Measurements from ENCODE around the gene HIC1.

DNA sequence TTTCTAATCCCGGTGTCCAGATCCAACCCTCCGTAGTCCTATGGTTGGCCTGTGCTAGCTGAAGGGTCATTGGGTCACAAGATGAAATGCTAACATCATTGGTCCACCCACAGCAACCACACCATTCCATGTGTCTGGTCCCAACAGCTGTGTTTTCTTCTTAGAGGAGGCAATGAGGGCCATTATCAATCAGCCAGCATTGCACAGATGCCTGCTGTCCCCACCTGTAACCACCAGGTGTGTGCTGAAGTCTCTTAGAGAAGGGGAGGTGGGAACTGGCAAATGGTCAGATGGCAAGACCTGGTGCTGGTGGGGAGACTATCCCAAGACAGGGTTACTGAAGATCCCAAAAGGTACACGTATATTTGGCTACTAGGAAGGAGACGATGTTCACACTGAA is 37.4 kb downstream of the HIC1 start:
- TF ChIP-seq, protein P1, sequence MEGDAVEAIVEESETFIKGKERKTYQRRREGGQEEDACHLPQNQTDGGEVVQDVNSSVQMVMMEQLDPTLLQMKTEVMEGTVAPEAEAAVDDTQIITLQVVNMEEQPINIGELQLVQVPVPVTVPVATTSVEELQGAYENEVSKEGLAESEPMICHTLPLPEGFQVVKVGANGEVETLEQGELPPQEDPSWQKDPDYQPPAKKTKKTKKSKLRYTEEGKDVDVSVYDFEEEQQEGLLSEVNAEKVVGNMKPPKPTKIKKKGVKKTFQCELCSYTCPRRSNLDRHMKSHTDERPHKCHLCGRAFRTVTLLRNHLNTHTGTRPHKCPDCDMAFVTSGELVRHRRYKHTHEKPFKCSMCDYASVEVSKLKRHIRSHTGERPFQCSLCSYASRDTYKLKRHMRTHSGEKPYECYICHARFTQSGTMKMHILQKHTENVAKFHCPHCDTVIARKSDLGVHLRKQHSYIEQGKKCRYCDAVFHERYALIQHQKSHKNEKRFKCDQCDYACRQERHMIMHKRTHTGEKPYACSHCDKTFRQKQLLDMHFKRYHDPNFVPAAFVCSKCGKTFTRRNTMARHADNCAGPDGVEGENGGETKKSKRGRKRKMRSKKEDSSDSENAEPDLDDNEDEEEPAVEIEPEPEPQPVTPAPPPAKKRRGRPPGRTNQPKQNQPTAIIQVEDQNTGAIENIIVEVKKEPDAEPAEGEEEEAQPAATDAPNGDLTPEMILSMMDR (conservative IDR thresholded peaks at IDR 0.05 in 1 of 2, IDR thresholded peaks at IDR 0.05 in 1 of 2; ENCODE audit: extremely low read depth in 1 of 2, insufficient read depth in 1 of 2, low read depth in 1 of 2, low read length in 2 of 2): no peak
- TF ChIP-seq EZH2 (IDR thresholded peaks at IDR 0.05; ENCODE audit: borderline replicate concordance, low read length): no peak
